ENCODE measurements around the gene PTPRD.

The PTPRD gene

GRCh38 chr9:9892217-9892616, 720.6 kb downstream of the PTPRD start:
- DNase-seq (ENCODE audit: low read depth): no peak

- no peak for DNase-seq (ENCODE audit: low read depth)
These were observed 731.1 kb downstream of the PTPRD start for GRCh38 chr9:9881692-9882091.

GRCh38 chr9:9874270-9874669, 738.5 kb downstream of the PTPRD start:
- DNase-seq (ENCODE audit: low read depth): no peak

DNA sequence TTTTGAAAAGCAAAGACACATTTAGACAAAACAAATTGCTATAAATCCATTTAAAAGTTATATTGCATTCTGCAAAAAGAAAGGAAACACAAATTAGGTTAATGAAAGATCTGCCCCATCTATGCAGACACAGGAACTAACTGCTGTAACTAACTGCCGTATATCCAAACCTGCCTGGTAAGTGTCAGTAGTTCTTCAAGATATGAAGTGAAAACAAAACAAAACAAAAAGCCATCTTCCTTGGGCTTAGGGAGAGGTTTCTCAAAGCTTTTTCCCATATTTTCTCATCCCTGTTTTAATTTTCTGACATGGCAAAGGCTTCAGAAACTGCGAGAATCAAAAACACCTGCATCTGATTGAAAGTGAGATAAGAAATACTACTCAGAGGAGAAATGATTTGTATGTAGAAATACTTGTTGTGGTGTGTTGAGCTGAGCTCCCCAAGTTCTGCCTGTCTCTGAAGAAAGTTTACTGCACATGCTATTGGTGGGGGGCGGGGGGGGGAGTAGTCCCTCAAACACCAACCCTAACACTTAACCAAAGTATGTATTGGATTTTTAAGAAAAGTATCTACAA, 750.5 kb downstream of the PTPRD start:
- DNase-seq (ENCODE audit: low read depth): no peak

- DNase-seq (ENCODE audit: low read depth): no peak
These were observed 757.4 kb downstream of the PTPRD start for GRCh38 chr9:9855177-9856078.

DNA sequence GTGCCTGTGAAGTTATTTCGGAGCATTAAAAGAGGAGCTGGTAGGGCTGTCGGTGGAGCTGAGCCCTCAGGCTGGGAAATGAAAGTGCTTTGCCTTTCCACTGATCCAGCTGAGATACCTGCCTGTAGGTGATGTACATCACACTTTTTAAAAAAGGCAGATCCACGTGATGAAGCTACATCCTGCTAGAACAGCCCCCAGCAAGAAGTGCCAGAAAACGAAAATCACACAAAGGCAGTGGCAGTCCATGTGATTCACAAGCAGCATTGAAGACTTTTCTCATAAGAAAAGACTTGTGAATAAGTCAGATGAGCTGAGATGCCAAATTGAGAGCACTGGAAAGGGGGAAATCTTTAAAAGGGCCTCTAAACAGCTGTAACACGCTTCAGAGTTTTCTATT, 765.1 kb downstream of the PTPRD start:
- no peak for DNase-seq (ENCODE audit: low read depth)

- no peak for DNase-seq (ENCODE audit: low read depth)
These were observed 766.2 kb downstream of the PTPRD start for GRCh38 chr9:9846557-9846956.

GRCh38 chr9:9820436-9820835, 792.4 kb downstream of the PTPRD start:
- DNase-seq (ENCODE audit: low read depth): peak; percentile 32

GRCh38 chr9:9819886-9820285, 792.9 kb downstream of the PTPRD start:
- no peak for DNase-seq (ENCODE audit: low read depth)

DNA sequence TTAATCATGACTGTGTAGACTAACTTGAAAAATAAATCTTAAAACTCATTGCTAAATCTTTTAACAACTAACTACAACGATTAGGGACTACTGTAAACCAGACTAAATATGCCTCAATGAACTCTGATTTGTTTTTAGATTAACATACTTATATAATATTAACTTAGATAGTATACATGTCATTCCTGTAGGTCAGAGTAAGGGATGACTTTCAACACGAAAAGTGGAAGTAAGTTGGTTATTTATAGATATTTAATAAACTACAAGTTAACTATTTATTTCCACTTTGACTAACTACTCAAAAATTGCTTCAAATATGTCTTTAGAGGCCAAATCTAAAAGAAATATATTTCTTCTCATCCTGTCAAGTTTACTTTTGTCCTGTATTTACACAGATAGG, 795.6 kb downstream of the PTPRD start:
- no peak for DNase-seq (ENCODE audit: low read depth)

- DNase-seq (ENCODE audit: low read depth): no peak
These were observed 808.7 kb downstream of the PTPRD start for GRCh38 chr9:9804109-9804508.

- no peak for DNase-seq (ENCODE audit: low read depth)
These were observed 813.5 kb downstream of the PTPRD start for GRCh38 chr9:9799287-9799686.

- no peak for DNase-seq (ENCODE audit: low read depth)
These were observed 820.5 kb downstream of the PTPRD start for GRCh38 chr9:9792144-9792857.

DNA sequence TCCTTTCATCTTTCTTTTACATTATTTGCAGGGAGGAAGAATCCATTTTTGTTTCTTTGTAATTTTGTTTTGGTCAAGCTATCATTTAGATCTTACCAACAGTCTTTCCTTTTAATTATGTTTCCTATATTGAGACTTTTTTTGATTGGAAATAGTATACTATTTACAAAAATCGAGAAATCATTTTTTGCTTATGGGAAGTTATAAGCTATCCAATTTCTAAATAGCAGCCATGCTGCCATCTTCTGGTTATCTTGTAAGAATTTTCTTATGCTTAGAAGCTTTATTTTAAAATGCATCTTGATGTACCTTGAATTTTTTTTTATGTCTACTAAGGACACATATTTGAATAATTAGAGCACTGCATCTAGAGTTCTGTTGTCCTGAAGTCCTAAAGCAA, 821.2 kb downstream of the PTPRD start:
- no peak for DNase-seq (ENCODE audit: low read depth)

DNA sequence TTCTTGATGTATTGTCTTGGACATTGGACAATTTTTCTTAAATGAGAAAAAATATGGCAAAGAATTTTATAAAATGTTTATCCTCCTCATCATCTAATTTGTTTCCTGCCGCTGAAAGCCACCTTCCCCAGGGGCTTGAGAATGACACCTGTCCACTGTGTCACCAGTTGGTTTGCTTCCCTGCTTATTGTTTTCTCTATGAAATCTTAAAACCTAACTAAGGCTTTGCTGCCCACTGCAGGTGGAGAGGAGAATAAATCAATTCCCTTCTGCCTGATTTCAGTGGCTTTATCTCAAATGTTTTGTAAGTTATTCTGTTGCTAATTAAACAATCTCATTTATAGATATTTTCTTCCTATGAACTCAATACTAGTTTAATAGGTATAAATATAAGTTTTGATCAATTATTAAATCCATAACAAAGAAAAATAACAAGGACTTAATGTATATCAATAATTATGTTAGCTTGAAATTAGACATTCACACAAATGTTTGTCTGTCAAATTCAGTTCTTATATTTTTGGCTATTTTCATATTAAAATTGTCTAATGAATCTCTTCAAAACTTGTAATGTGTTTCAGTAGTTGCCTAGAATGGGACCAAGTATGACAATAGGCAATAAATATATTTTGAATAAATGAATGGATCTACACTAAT, 822.5 kb downstream of the PTPRD start:
- DNase-seq (ENCODE audit: low read depth): no peak

GRCh38 chr9:9783711-9784110, 829.1 kb downstream of the PTPRD start:
- no peak for DNase-seq (ENCODE audit: low read depth)

GRCh38 chr9:9783211-9783610, 829.6 kb downstream of the PTPRD start:
- DNase-seq (ENCODE audit: low read depth): no peak

- no peak for DNase-seq (ENCODE audit: low read depth)
These were observed 834.5 kb downstream of the PTPRD start for GRCh38 chr9:9778293-9778692.

DNA sequence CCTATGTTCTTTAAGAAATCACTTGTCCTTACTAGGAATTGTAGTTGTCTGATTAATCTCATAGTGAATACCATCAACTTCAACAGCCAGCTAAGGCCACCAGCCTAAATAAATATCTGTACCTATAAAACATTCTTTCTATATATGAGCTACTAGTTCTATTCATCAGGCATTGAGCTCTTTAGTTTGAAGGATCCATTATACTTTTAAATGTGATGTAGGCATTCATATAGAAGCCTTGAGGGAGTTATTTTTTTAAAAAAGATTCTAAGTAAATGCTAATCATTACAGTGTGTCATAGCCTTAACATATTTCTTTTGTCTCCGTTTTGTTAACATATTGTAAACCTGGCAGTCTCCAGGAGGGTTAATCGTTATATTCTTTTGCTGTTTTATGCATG, 838.3 kb downstream of the PTPRD start:
- no peak for DNase-seq (ENCODE audit: low read depth)

GRCh38 chr9:9771314-9771713, 841.5 kb downstream of the PTPRD start:
- DNase-seq (ENCODE audit: low read depth): no peak

GRCh38 chr9:9764821-9765220, 848.0 kb downstream of the PTPRD start:
- DNase-seq (ENCODE audit: low read depth): no peak

- no peak for DNase-seq (ENCODE audit: low read depth)
These were observed 858.6 kb downstream of the PTPRD start for GRCh38 chr9:9754186-9754585.

DNA sequence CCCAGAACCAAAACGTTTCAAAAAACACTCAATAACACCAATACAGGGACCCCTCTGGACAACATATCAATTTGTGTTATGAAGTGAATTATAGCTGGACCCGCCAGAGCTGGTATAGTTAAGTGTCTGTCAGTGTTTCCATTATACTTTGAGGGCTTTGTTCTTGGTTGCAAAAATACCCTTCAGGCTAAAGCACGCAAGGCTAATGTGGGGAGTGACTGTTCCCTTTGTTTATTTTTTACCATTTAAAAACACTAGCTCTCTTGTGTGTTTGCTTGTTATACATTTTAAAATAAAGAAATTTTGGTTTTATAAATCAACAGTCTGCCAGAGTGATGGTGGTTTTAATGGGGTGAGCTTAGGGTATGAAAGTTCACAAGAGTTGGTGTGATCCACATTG, 859.5 kb downstream of the PTPRD start:
- DNase-seq (ENCODE audit: low read depth): no peak
